Right atrium auricular region (tissue), 2 donors: Measurements from ENCODE around the gene THEM5. TPM values are rescaled to one million over a fixed set of nuclear protein-coding genes. Genes with fewer than 3 reads are reported as not detected.
"Not testable (repeated sequence)": the region's sequence is repeated elsewhere in the genome, so short reads cannot be mapped to it uniquely, and the experiment has no call there.

Experiments
- DNase-seq: peaks from one replicate; pipeline ENCODE4 v3.0.0-alpha.2; 2019; ENCODE audit warnings: low spot score
- H3K27ac ChIP-seq, 2 donors: fragments of 200-600 bp; sonication (generic); 1 replicate in 1 of 2; 2 replicates in 1 of 2; pipeline ENCODE4 v1.5.1; 2016 to 2019
- H3K27me3 ChIP-seq, 2 donors: fragments of 200-600 bp; sonication (generic); one replicate each; pipeline versions ENCODE4 v1.5.1 to v1.6.0; 2017 to 2019
- H3K36me3 ChIP-seq: fragments of 200-600 bp; sonication (generic); one replicate; pipeline ENCODE4 v1.5.1; 2016
- H3K4me1 ChIP-seq, 2 donors: fragments of 200-600 bp; sonication (generic); one replicate each; pipeline versions ENCODE4 v1.5.1 to v1.6.0; 2017 to 2019
- H3K4me3 ChIP-seq, 2 donors: fragments of 200-600 bp; sonication (generic); 1 replicate in 1 of 2; 2 replicates in 1 of 2; pipeline ENCODE4 v1.5.1; 2017 to 2019; ENCODE audit warnings: mild to moderate bottlenecking in 1 of 2, moderate library complexity in 1 of 2
- H3K9me3 ChIP-seq, 2 donors: fragments of 200-600 bp; sonication (generic); one replicate each; pipeline ENCODE4 v1.5.1; 2019
- CTCF ChIP-seq, 2 donors: fragments of 200-600 bp; sonication (generic); IDR thresholded peaks; one replicate each; pipeline ENCODE4 v1.5.1; 2019; ENCODE audit warnings: antibody characterized with exemption in 2 of 2
- total RNA-seq, 2 donors: library from RNA; depleted of rRNA; stranded (reverse); fragments of >200 nt; gene quantifications; one replicate each; pipeline ENCODE4 v1.1.0, GENCODE V29; 2016

Gene THEM5
- not detected for total RNA-seq

GRCh38 chr1:151853411-151853943 lies at the start of gene THEM5:
TSS of gene THEM5 (minus strand) at chr1:151853712. CDS start at chr1:151853565, 147 bp downstream.
- no peaks in the 10 kb centered on the region for H3K36me3 ChIP-seq
- TF ChIP-seq CTCF (IDR thresholded peaks at IDR 0.05), result no peak
- H3K4me1 ChIP-seq, result peaks cover 0 to 14% of the 10 kb centered on the region in 2 donors
- H3K27ac ChIP-seq, result no peak within 1 kb of the TSS
- H3K4me3 ChIP-seq, result no peak within 1 kb of the TSS
- DNase-seq, result no peak
- H3K9me3 ChIP-seq, result no peaks in the 10 kb centered on the region
- H3K27me3 ChIP-seq, result no peaks in the 10 kb centered on the region

GRCh38 chr1:151902858-151903257 lies 49.3 kb upstream of the THEM5 start:
- Histone ChIP-seq H3K9me3 (peaks cover 0 to 17% of the 10 kb centered on the region in 2 donors), H3K36me3 (no peaks in the 10 kb centered on the region), H3K27me3 (no peaks in the 10 kb centered on the region), H3K4me1 (peaks cover 0 to 18% of the 10 kb centered on the region in 2 donors), H3K27ac (no peak overlapping the region), H3K4me3 (no peak overlapping the region)
- no peak for TF ChIP-seq CTCF (IDR thresholded peaks at IDR 0.05)
- DNase-seq, result no peak

GRCh38 chr1:151900804-151901203 lies 47.3 kb upstream of the THEM5 start:
- not testable (repeated sequence) for DNase-seq, H3K36me3 ChIP-seq, H3K4me3 ChIP-seq, H3K27ac ChIP-seq, H3K27me3 ChIP-seq
- Histone ChIP-seq H3K4me1 (peaks cover 0 to 13% of the 10 kb centered on the region in 2 donors), H3K9me3 (peaks cover 0 to 10% of the 10 kb centered on the region in 2 donors)

GRCh38 chr1:151898519-151898991 lies 45.0 kb upstream of the THEM5 start:
- Histone ChIP-seq H3K4me3 (no peak overlapping the region), H3K36me3 (peaks cover 6% of the 10 kb centered on the region), H3K4me1 (peaks cover 0 to 7% of the 10 kb centered on the region in 2 donors), H3K27ac (no peak overlapping the region), H3K27me3 (no peaks in the 10 kb centered on the region), H3K9me3 (peaks cover 0 to 10% of the 10 kb centered on the region in 2 donors)
- TF ChIP-seq CTCF (IDR thresholded peaks at IDR 0.05), result no peak
- DNase-seq, result no peak

GRCh38 chr1:151897991-151898431 lies 44.5 kb upstream of the THEM5 start:
- no peak overlapping the region for H3K27ac ChIP-seq
- H3K4me1 ChIP-seq, result peaks cover 0 to 7% of the 10 kb centered on the region in 2 donors
- H3K4me3 ChIP-seq, result no peak overlapping the region
- peaks cover 0 to 10% of the 10 kb centered on the region in 2 donors for H3K9me3 ChIP-seq
- H3K36me3 ChIP-seq, result peaks cover 6% of the 10 kb centered on the region
- no peak for TF ChIP-seq CTCF (IDR thresholded peaks at IDR 0.05)
- H3K27me3 ChIP-seq, result no peaks in the 10 kb centered on the region
- DNase-seq, result no peak

- Histone ChIP-seq H3K27ac (no peak overlapping the region), H3K4me1 (no peaks in the 10 kb centered on the region), H3K9me3 (no peaks in the 10 kb centered on the region), H3K36me3 (peaks cover 25% of the 10 kb centered on the region), H3K27me3 (no peaks in the 10 kb centered on the region), H3K4me3 (no peak overlapping the region)
- TF ChIP-seq CTCF (IDR thresholded peaks at IDR 0.05), result no peak
- no peak for DNase-seq
These were observed 39.8 kb upstream of the THEM5 start for GRCh38 chr1:151893176-151893924.
